GM12878 (cell line): ENCODE measurements around the gene SLC38A9. TPM values are rescaled to one million over a fixed set of nuclear protein-coding genes. Genes with fewer than 3 reads are reported as not detected.

Source experiments
- ATAC-seq: fragments of 200-7000 bp; cut with Tn5 transposase; 3 replicates; pipeline ENCODE4 v1.9.1; 2020; ENCODE audit warnings: mild to moderate bottlenecking, moderate library complexity
- BruUV-seq: library from RNA; stranded (reverse); fragments of 400-500 nt; replicated peaks from 2 replicates; lab custom pipeline; 2021; lab: Mats Ljungman, UMichigan
- CTCF ChIA-PET: fragments of 300-600 bp; sonication (Branson Sonifier 250); formaldehyde crosslinking; extraction: SDS; loops from one replicate; lab custom pipeline; 2021; ENCODE audit warnings: inconsistent platforms; lab: Yijun Ruan, JAX
- POLR2A ChIA-PET: fragments of 350-600 bp; formaldehyde crosslinking; extraction: SDS; loops from one replicate; lab custom pipeline; 2021; ENCODE audit warnings: inconsistent platforms; lab: Charles Lee
- RAD21 ChIA-PET: fragments of 300-600 bp; sonication (Branson Sonifier 250); formaldehyde crosslinking; loops from one replicate; lab custom pipeline; 2023; ENCODE audit warnings: antibody characterized with exemption; ENCODE audit not compliant: unreplicated experiment; lab: Charles Lee
- SMC1A ChIA-PET: fragments of 300-600 bp; sonication (Branson Sonifier 250); formaldehyde crosslinking; loops from one replicate; lab custom pipeline; 2023; ENCODE audit not compliant: unreplicated experiment, uncharacterized antibody; lab: Charles Lee
- DNase-seq: peaks from one replicate; pipeline ENCODE4 v3.0.0-alpha.2; 2011; ENCODE audit warnings: low read depth, low spot score
- FAIRE-seq: peaks from 3 replicates; lab custom pipeline; 2011; peaks lifted over from hg19 to GRCh38; lab: Jason Lieb, UNC
- H2AFZ ChIP-seq: 2 replicates; pipeline ENCODE4 v1.6.0; 2011; ENCODE audit warnings: low read depth, low read length, control low read depth; ENCODE audit not compliant: control insufficient read depth
- H3K27ac ChIP-seq: 2 replicates; pipeline ENCODE4 v1.5.1; 2011; ENCODE audit warnings: control low read depth; ENCODE audit not compliant: control insufficient read depth, insufficient read depth
- H3K27me3 ChIP-seq, 2 experiments: replicated peaks in 1 of 2; 2 replicates each; pipeline versions ENCODE4 v1.6.0 to v1.6.1; 2011; ENCODE audit warnings: low read length in 1 of 2; ENCODE audit not compliant: control insufficient read depth in 2 of 2, insufficient read depth in 2 of 2
- H3K36me3 ChIP-seq, 2 experiments: 2 replicates each; pipeline ENCODE4 v1.5.1; 2011; ENCODE audit warnings: low read length in 1 of 2; ENCODE audit not compliant: control insufficient read depth in 2 of 2, insufficient read depth in 2 of 2
- H3K4me1 ChIP-seq: 2 replicates; pipeline ENCODE4 v1.6.1; 2011; ENCODE audit warnings: mild to moderate bottlenecking, low read length, moderate library complexity, mixed read lengths; ENCODE audit not compliant: control insufficient read depth, insufficient read depth
- H3K4me2 ChIP-seq: 2 replicates; pipeline ENCODE4 v1.6.0; 2011; ENCODE audit warnings: control low read depth; ENCODE audit not compliant: control insufficient read depth, insufficient read depth
- H3K4me3 ChIP-seq: fragments of 200-600 bp; sonication (generic); 2 replicates; pipeline ENCODE4 v1.5.1; 2016
- H3K79me2 ChIP-seq: 2 replicates; pipeline ENCODE4 v1.6.0; 2011; ENCODE audit warnings: low read length; ENCODE audit not compliant: control insufficient read depth, insufficient read depth
- H3K9ac ChIP-seq: 2 replicates; pipeline ENCODE4 v1.8.0; 2011; ENCODE audit warnings: low read length, control low read depth, mixed read lengths; ENCODE audit not compliant: control insufficient read depth, insufficient read depth
- H3K9me3 ChIP-seq: replicated peaks from 3 replicates; pipeline ENCODE4 v1.5.1; 2011; ENCODE audit warnings: mild to moderate bottlenecking, low read length; ENCODE audit not compliant: control insufficient read depth, insufficient read depth
- H4K20me1 ChIP-seq: 2 replicates; pipeline ENCODE4 v1.6.0; 2011; ENCODE audit not compliant: control insufficient read depth, insufficient read depth
- BCL11A ChIP-seq: IDR thresholded peaks from 2 replicates; pipeline ENCODE4 v1.6.1; 2011; ENCODE audit warnings: low read depth, low read length
- CBFB ChIP-seq: IDR thresholded peaks from 2 replicates; pipeline ENCODE4 v1.6.1; 2016; ENCODE audit warnings: antibody characterized with exemption, low read depth
- EZH2 ChIP-seq: IDR thresholded peaks from 2 replicates; pipeline ENCODE4 v1.6.1; 2012; ENCODE audit warnings: low read depth, mild to moderate bottlenecking, control low read depth, inconsistent platforms, low read length, borderline replicate concordance; ENCODE audit not compliant: control insufficient read depth
- SUZ12 ChIP-seq: fragments of 200-600 bp; sonication (generic); IDR thresholded peaks from one replicate; pipeline ENCODE4 v1.6.1; 2018; ENCODE audit warnings: antibody characterized with exemption, mild to moderate bottlenecking; ENCODE audit not compliant: unreplicated experiment
- WGBS: methylation state at CpG from one replicate; pipeline ENCODE4 v1.1.6; 2016; ENCODE audit warnings: low lambda C conversion rate; ENCODE audit not compliant: insufficient replicate concordance, insufficient coverage; ENCODE audit errors: missing lambda C conversion rate; 5-methylcytosine and 5-hydroxymethylcytosine counted together
- in situ Hi-C: fragments of 300-500 bp; cut with MboI; formaldehyde crosslinking; loops from 9 replicates; pipeline ENCODE4 v1.14.3; 2018; ENCODE audit warnings: mixed read lengths
- intact Hi-C: fragments of 100-400 bp; cut with micrococcal nuclease; formaldehyde crosslinking; loops from one replicate; pipeline ENCODE4 v1.14.2; 2022; ENCODE audit not compliant: unreplicated experiment
- polyA plus RNA-seq, 11 experiments: library from polyadenylated mRNA; depleted of rRNA in 4 of 11; unstranded in 6 of 11; stranded (reverse) in 5 of 11; fragments of >200 nt; fragmentation: Nextera tagmentation in 4 of 11; fragmentation: Illumina TruSeq in 1 of 11; extraction: Ambion mirVana in 4 of 11; extraction: Trizol in 1 of 11; gene quantifications; 1 replicate in 1 of 11; 2 replicates in 10 of 11; pipeline versions ENCODE4 v1.2.1 to v1.2.3, GENCODE V29; 2011 to 2016; ENCODE audit warnings: inconsistent platforms in 2 of 11, missing spikeins in 2 of 11, low read depth in 1 of 11
- total RNA-seq, 4 experiments: library from RNA; depleted of rRNA in 3 of 4; stranded (reverse); fragments of >200 nt in 3 of 4; fragmentation: Illumina TruSeq in 1 of 4; extraction: Trizol in 1 of 4; gene quantifications; 2 replicates each; pipeline versions ENCODE4 v1.2.1 to v1.2.3, GENCODE V29; 2013 to 2021
- TF ChIP-seq, protein P1 (sequence below): fragments of 450-650 bp; IDR thresholded peaks from 2 replicates; pipeline ENCODE4 v1.6.1; 2017; ENCODE audit warnings: mild to moderate bottlenecking, moderate library complexity

Gene SLC38A9
- total and polyA plus RNA-seq, 10 of the 15 experiments (the other 5 are each of a cell fraction or from before 2014, with no cell fraction given) = 8.5 to 35.1 (median 23.0) TPM

GRCh38 chr5:55618318-55618717, 93.8 kb downstream of the SLC38A9 start:
- TF ChIP-seq, protein P1, sequence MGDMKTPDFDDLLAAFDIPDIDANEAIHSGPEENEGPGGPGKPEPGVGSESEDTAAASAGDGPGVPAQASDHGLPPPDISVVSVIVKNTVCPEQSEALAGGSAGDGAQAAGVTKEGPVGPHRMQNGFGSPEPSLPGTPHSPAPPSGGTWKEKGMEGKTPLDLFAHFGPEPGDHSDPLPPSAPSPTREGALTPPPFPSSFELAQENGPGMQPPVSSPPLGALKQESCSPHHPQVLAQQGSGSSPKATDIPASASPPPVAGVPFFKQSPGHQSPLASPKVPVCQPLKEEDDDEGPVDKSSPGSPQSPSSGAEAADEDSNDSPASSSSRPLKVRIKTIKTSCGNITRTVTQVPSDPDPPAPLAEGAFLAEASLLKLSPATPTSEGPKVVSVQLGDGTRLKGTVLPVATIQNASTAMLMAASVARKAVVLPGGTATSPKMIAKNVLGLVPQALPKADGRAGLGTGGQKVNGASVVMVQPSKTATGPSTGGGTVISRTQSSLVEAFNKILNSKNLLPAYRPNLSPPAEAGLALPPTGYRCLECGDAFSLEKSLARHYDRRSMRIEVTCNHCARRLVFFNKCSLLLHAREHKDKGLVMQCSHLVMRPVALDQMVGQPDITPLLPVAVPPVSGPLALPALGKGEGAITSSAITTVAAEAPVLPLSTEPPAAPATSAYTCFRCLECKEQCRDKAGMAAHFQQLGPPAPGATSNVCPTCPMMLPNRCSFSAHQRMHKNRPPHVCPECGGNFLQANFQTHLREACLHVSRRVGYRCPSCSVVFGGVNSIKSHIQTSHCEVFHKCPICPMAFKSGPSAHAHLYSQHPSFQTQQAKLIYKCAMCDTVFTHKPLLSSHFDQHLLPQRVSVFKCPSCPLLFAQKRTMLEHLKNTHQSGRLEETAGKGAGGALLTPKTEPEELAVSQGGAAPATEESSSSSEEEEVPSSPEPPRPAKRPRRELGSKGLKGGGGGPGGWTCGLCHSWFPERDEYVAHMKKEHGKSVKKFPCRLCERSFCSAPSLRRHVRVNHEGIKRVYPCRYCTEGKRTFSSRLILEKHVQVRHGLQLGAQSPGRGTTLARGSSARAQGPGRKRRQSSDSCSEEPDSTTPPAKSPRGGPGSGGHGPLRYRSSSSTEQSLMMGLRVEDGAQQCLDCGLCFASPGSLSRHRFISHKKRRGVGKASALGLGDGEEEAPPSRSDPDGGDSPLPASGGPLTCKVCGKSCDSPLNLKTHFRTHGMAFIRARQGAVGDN = no peak
- TF ChIP-seq CBFB (no peak), EZH2 (no peak), BCL11A (no peak), SUZ12 (no peak)
- WGBS = 81% methylated on average over 5 of the region's 5 CpGs
- in situ Hi-C loops = no loop called here
- Histone ChIP-seq H3K79me2 (no peaks in the 10 kb centered on the region), H4K20me1 (no peaks in the 10 kb centered on the region), H3K27ac (no peak overlapping the region), H3K4me3 (no peak overlapping the region), H3K4me2 (no peak overlapping the region), H2AFZ (no peak overlapping the region), H3K9me3 (no peaks in the 10 kb centered on the region; the same call in 2 of the 3 replicates), H3K27me3 (no peaks in the 10 kb centered on the region), H3K4me1 (no peaks in the 10 kb centered on the region), H3K9ac (no peak overlapping the region), H3K36me3 (no peaks in the 10 kb centered on the region)
- ChIA-PET RAD21 (no interaction called here), CTCF (no interaction called here), POLR2A (interaction anchor here (0.6 kb wide), 1 partner anchor 53 kb away, joined by 3 read pairs; no protein-coding TSS in a partner anchor), SMC1A (interaction anchor here (1.4 to 1.6 kb wide), 2 partner anchors 11 to 13 kb away, joined by 3 to 4 read pairs; no protein-coding TSS in a partner anchor)
- FAIRE-seq (no peak), ATAC-seq (no peak), DNase-seq (no peak)
- intact Hi-C loops = no loop called here
- BruUV-seq = no TSS peak
